GM18868 (cell line): Measurements from ENCODE around the gene SOCS3.

Experiments
- ATAC-seq: cut with Tn5 transposase; IDR thresholded peaks from one replicate; pipeline ENCODE4 v1.9.1; 2021; ENCODE audit warnings: mild to moderate bottlenecking, moderate library complexity; ENCODE audit not compliant: unreplicated experiment

SOCS3 gene

DNA sequence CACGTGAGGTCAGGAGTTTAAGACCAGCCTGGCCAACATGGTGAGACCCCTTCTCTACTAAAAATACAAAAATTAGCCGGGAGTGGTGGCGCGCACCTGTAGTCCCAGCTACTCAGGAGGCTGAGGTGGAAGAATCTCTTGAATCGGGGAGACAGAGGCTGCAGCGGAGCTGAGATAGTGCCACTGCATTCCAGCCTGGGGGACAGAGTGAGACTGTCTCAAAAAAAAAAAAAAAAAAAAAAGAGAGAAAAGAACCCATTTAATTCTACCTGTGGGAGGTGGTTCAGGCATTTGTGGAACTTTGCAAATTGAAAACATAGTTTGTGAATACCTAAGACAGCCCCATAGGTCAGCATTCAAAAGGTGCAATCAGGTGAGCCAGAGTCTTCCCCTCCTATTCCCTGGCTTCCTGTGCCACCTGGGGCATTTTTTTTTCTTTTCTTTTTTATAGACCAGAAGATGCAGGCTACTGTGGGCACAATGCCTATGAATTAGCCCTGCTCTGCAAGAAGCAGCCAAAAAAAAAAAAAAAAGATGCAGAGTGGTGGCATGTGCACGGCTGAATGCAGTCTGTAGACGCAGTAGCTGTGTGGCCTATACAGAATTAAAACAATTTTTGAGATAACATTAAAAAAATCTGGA, 9.1 kb upstream of the SOCS3 start:
- no peak for ATAC-seq

DNA sequence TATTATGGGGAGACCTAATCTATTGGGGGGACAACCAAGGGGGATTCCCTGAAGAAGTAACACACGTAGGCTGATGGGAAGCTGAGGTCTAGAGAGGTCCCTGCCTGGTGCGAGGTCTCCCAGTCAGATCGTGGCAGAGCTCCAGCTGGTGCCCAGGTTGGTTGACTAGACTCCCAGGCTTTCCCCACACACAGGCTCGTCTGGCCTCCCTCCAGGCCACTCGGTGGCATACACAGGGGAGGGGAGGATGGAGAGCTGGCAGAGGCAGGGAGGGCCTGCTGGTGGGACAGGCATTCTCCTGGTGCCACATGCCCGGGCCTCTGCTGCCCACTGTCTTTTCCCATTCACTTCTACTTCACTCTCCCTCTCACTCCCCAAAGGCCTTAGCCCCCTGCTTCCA, 8.5 kb upstream of the SOCS3 start:
- ATAC-seq, result no peak

DNA sequence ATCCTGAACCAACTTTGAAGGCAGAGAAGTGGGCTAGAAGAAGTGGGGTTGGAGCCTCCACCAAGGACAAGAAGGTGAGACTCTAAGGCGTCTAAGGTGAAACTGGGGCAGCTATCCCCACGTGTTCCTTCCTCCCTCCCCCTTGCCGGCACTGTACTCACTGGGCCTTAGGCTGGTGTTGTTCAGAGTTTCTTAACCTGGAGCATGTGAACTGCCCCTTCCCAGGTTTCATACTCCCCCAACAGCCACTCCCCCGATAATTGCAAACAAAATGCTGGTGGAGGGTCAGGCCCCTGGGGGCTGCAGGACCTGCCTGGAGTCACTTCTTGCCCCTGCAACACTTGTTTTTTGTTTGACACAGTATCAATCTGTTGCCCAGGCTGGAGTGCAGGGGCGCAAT, 7.3 kb upstream of the SOCS3 start:
- ATAC-seq, result no peak

DNA sequence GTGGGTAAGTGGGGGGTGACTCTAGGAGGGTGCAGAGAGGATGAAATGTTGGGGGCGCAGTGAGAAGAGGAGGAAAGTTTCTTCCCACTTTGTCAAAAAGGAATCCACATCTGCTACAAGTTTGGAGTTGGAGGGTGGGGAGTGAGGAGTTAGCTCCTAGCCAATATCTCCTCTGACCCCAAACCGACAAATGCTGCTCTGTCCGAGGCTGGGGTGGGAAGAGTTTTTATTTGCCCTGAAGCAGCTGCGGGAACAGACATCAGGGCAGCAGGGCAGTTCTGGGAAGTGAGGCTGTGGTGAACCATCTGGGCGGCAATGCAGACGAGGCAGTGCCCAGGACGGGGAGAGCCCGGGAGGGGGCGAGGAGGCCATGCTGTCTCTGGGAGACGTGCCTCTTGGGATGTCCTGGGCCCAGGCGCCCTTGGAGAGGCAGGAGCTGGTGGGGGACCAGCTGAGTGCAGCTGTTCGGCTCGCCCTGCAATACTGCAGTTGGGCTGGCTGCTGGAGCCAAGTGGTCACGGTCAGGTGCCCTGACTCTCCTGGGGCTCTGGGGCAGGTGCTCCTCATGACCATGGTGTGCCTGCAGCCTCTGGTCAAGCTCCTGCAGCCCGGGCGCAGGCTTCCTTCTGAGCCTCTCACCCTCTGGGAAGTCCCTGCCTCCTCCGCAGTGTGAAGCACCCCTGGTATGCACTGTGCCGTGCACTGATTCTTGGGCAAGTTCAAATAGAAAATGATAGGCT, 6.4 kb upstream of the SOCS3 start:
- ATAC-seq, result no peak

DNA sequence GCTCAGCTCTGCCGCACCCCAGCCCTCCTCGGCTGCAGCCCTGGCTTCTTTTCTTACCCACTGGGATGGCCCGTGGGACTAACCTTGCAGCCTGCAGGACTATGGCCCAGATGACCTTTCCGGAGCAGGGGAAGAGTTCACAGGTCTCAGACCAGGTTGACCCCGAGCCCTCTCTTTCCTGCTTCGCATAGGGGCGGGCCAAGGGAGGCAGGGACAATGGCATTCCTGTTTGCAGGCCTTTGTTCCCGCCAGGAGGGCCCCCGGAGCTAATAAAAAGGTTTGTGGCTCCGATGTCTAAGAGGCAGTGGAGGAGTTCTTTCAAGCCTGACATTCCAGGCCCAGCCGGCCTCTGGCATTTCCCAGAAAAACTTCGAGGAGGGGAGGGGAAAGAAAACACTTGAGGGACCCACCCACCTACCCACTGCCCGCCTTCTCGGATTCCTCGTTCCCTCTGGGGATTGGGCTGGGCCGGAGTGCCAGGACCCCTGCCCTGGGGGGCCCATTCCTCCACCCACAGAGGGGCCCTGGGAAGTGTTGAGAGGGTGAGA, 5.8 kb upstream of the SOCS3 start:
- no peak for ATAC-seq

DNA sequence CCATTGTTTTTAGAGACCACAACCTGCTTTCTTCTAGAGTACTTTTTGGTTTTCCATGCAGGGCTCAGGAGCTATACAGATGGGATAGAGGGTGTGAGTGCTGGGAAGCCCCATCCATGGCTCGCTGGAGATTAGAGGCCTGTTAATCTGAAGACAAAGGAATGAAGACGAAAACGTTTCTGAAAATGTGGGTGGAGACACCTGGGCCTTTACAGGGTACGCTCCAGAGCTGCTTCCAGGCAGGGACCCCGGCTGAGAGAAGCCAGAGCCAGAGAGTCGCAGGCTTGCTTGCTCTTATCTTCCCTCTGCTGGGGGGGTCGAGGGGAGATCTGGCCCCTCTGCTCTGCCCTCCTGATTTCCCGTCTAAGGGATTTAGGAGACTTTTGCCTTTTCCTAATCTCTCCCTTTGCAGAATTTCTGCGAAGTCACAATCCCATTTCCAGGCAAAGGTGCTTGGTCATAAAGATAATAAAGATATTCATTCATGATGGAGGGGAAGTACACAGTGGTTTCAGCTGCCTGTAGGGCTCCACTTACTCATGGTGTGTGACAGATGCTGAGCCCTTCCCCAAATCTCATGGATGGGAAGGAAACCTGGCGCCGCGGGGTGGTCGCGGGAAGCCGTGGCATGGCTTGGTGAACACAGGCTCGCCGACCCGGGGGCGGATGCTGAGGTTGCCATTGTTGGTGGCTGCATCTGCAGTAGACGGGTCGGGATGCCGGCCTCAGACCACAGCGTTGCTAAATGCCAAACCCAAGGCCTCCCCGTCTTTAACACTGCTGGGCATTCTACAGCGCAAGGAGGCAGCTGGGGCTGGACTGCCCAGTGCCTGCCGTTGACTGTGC, 4.8 kb upstream of the SOCS3 start:
- no peak for ATAC-seq

DNA sequence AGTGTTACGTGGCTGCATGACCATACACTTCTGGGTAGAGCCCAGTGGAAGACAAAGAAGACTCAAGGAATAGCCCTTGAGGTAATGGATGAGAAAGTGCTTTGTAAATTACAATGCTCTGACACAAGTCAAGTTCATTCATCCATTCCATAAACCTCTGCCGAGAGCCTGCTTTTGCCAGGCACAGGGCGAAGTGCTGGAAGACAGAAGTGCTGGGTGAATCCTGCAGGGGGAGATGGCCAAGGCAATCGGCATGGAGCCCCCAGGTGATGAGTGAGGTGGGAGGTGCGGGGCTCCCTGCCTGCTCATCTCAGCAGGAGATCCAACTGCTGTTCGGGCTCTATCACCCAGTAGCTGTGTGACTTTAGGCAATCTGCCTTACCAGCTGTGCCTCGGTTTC, 2.8 kb upstream of the SOCS3 start:
- no peak for ATAC-seq

DNA sequence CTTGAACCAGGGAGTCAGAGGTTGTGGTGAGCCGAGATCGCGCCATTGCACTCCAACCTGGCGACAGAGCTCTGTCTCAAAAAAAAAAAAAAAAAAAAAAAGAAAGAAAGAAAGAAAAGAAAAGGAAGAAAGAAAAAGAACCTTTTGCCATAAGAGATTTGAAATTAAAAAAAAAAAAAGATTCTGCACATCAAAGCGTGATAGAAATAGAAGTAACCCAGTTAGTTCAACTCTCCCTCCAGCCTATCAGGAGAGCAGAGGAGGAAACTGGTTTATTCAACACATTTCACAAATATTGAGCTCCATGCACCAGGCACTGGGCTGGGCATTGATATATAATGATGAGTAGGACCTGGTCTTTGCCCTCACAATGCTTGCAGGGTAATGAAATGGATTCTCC, 2.4 kb upstream of the SOCS3 start:
- no peak for ATAC-seq

DNA sequence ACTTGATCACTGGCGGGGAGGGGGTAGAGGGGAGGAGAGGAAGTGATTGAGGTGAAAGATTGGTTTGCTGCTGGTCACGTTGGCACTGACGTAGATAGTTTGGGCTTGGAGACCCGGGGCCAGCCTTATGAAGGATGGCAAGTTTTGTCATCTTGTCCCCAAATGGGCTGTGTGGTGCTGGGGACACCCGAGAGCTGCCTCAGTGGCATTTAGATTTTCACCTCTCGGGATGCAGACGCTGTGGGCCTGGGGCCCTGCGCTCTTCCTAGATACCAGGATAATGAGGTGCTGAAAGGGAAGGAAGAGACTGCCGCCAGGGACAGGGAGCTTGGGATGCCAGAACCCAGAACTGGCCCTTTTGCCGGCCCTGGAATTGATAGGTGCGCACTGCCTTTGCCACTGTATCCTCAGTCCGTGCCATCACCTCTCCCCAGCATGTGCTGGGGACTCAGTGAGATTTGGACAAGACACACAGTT, 1.4 kb upstream of the SOCS3 start:
- no peak for ATAC-seq

DNA sequence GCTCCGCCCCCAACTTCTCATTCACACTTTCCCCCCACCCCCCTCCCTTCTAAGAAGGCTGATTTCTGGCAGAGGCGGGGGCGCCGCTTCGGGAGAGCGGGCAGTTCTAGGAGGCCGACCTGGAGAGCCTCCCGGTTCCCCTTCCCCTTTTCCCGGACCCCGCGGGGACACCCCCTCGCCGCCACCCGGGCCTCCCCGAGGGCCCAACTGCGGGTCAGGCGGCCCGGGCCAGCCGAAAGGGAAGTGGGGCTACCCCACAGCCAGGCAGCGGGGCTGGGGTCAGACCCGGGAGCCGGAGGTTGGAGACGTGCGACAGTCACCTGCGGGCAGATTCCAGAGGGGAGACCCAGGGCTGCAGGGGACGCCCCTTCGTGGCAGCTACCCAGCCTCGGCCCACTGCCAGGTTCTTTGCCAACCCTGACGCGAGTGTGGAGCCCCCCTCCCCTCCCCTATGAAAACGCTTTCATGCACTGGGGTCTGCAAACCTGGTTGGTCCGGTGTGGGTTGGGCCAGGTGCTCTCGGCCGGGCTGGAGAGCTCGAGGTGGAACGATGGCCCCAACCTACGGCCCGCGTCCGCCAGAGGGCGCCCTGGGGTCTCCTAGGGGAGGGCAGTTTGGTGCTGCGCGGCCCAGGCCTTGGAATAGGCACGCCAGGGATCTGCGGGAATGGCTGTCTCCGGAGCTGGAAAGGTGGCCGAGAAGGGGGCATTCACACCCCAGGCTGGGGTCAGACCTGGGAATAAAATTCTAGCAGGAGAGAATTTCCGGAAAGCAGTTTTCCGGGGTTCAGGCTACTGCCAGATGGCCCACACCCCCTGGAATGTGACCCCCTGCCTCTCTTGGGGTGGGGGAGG, 721 bp upstream of the SOCS3 start:
- ATAC-seq, result no peak

DNA sequence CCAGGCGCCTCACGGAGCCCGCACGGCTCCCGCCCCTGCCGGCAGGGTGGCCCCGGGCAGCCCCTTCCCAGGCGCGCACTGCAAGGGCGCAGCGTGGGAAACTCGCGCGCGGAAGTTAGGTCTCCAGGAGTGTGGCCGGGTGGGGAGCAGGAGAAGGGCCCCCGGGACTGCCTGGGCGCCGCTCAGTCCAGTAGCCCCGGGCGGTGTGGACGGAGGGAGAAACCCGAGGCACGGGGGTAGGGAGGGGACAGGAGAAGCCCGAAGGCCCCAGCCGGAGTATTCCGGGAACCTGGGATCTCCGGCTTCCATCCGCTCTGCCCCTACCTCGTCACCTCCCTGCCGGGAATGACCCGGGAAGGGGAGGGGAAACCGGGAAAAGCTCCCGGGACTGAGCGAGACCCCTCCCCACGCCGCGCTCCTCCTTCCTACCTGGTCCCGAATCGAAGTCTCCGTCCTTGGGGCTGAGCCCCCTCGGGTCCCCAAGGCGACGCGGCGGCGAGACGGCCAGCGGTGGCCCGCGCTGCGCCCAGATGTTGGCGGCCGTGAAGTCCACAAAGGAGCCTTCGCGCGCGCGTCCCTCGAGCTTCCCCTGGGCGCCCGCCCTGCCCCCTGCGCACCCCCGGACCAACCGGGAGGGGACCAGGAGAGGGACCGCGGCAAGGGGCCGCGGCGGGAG, 418 bp downstream of the SOCS3 start:
- no peak for ATAC-seq

DNA sequence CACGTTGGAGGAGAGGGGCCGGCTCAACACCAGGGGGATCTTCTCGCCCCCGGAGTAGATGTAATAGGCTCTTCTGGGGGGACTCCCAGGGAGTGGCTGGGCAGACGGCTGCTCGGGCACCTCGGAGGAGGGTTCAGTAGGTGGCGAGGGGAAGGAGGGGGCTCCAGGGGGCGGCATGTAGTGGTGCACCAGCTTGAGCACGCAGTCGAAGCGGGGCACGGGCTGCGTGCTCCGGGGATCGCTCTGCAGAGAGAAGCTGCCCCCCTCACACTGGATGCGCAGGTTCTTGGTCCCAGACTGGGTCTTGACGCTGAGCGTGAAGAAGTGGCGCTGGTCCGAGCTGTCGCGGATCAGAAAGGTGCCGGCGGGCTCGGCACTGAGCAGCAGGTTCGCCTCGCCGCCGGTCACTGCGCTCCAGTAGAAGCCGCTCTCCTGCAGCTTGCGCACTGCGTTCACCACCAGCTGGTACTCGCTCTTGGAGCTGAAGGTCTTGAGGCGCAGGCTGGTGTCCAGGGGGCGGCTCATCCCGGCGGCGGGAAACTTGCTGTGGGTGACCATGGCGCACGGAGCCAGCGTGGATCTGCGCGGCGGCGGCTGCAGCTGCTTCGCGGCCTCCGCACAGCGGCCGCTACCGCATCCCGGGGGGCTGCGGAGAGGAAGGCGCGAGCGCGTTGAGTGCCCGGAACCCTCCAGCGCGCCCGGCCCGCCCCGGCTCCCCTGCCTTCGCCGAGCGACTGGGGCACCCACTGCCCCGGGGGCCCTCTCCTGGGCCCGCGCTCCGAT, 1.1 kb downstream of the SOCS3 start:
- ATAC-seq, result no peak

DNA sequence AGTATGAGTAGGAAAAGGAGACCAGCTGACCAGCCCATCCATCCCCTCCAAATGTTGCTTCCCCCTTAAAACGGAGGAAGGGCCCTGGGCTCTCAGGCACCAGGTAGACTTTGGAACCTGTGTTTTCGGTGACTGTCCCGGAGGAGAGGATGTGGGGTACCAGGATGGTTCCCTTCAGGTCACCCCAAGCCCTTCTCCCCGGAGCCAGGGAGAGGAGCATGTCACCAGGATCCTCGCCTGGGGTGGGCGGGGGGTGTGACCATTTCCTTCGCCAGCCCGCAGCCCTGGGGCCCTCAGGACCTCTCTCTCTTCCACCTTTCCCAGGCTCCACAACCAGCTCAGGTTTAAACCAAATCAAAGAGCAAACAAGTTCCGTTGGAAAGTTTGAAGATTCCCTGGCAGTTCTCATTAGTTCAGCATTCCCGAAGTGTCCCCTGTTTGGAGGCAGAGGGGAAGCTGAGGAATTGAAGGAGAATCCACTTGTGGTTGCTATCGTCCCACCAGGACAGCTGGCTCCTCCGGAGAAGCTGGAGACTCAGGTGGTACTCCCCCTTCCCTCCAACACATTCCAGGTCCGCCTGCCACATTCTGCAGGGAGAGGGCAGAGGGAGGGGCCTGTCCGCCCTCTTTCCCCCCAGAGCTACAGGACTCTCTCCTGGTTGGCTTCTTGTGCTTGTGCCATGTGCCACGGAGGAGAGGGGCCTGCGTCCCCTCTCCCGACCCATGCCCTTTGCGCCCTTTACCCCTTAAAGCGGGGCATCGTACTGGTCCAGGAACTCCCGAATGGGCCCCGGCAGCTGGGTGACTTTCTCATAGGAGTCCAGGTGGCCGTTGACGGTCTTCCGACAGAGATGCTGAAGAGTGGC, 2.0 kb downstream of the SOCS3 start:
- ATAC-seq, result no peak

DNA sequence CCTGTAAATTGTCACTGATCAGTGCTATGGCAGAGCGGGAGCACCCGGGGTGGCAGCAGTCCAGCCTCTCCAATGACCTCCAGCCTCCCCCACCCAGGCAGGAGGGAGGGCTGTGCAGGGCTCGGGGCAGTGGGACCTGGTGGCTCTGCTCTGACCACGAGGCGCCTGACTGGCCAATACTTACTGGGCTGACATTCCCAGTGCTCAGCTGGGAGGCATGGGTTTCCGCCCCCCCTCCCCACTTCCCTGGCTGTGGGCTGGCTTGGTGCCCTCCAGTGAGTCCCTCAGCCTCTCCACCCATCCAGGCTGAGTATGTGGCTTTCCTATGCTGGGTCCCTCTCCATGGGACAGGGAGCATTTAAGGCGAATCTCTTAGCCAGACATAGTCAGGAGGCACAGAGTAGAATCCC, 2.7 kb downstream of the SOCS3 start:
- no peak for ATAC-seq

DNA sequence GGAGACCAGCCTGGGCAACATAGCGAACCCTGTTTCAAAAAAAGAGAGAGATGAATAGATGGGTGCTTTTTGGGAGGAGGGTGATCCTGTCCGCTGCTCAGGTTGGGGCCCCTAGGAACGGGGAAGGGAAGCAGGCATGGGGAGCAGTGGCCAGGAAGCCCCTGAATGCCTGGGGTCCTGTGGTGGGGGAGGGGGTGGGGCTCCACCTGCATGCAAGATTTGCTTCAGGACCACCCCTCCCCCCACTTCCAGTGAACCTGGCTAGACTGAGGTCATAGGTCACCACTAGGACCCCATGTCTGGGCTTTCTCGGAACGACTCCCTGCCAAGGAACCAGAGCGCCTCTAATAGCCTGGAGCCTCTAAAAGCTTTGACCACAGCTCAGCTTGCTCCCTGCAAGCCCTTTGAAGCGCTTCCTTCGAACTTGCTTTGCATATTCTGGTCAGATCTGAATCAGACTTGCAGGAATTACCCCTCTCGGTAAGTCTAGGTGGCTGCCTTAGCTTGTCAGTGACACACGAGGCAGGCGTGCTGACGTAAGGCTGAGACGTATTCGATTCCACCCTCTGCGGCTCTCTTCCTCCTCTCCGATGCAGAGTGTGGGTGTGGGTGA, 3.7 kb downstream of the SOCS3 start:
- peak; percentile 79 for ATAC-seq

DNA sequence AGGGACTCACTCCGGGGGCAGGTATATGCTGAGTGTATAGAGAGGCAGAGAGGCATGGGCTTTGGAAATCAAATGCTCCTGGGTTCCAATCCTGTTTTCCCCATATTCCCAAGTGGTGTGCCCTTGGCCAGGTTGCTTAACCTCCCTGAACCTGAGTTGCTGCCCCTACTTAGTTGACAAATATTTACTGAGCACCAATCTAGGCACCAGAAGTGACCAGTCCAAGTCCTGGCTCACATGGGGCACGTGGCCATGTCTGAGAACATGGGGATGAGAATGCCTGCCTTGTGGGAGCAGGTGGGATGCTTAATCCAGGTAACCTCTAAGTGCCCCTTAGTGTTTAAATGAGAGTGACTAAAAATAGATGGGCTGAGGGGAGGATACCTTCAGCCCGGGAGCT, 4.2 kb downstream of the SOCS3 start:
- ATAC-seq, result no peak

DNA sequence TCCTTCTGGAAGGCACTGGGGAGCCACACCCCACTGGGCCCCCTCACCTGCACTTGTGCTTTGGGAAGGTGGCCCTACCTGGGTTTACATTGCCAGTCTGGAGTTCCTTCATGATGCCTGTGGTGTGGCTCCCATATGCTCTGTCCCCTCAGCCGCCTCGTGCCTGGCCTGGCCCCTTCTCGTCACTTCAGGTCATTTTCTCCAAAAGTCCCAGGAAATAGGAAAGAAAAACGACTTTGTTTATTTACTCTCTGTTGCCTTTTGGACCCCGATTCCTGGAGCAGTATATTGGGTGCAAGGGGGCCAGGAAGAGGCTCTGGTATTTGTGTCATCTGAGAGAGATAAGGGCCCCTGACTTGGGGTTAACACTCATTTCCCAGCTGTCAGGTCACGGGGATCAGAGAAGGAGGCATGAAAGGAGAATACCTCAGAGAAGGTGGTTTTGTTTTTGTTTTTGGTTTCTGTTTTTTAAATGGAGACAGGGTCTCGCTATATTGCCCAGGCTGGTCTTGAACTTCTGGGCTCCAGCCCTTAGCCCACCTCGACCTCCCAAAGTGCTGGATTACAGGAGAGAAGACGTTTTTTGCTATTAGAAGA, 4.7 kb downstream of the SOCS3 start:
- ATAC-seq, result no peak
